Neuron (in vitro differentiated cells): ENCODE measurements around the gene JPH4.
"Not testable (repeated sequence)": the region's sequence is repeated elsewhere in the genome, so short reads cannot be mapped to it uniquely, and the experiment has no call there.

Source experiments
- H2AFZ ChIP-seq: one replicate; pipeline ENCODE4 v1.6.1; 2013; ENCODE audit warnings: low read depth, mild to moderate bottlenecking, inconsistent platforms, low read length, moderate library complexity
- H3K27me3 ChIP-seq: one replicate; pipeline ENCODE4 v1.6.1; 2013; ENCODE audit warnings: low read length; ENCODE audit not compliant: insufficient read depth
- H3K36me3 ChIP-seq: one replicate; pipeline ENCODE4 v1.6.1; 2013; ENCODE audit warnings: low read length; ENCODE audit not compliant: insufficient read depth
- H3K4me1 ChIP-seq: one replicate; pipeline ENCODE4 v1.6.1; 2013; ENCODE audit warnings: low read length; ENCODE audit not compliant: insufficient read depth
- H3K4me3 ChIP-seq: 2 replicates; pipeline ENCODE4 v1.5.1; 2013; ENCODE audit warnings: mild to moderate bottlenecking, low read length, moderate library complexity
- H3K9me3 ChIP-seq: one replicate; pipeline ENCODE4 v1.6.1; 2013; ENCODE audit warnings: low read length

JPH4 gene

GRCh38 chr14:23603103-23603502, 24.5 kb upstream of the JPH4 start:
- H3K9me3 ChIP-seq = no peaks in the 10 kb centered on the region
- peaks cover 9% of the 10 kb centered on the region for H3K27me3 ChIP-seq
- H3K4me1 ChIP-seq = no peaks in the 10 kb centered on the region
- H3K36me3 ChIP-seq = no peaks in the 10 kb centered on the region
- H3K4me3 ChIP-seq = no peak overlapping the region
- no peak overlapping the region for H2AFZ ChIP-seq

- Histone ChIP-seq H3K4me1 (no peaks in the 10 kb centered on the region), H3K4me3 (no peak overlapping the region), H3K36me3 (no peaks in the 10 kb centered on the region), H2AFZ (no peak overlapping the region), H3K27me3 (peaks cover 9% of the 10 kb centered on the region), H3K9me3 (no peaks in the 10 kb centered on the region)
These were observed 23.8 kb upstream of the JPH4 start for GRCh38 chr14:23602181-23603095.

- Histone ChIP-seq H3K9me3 (no peaks in the 10 kb centered on the region), H2AFZ (no peak overlapping the region), H3K27me3 (peaks cover 9% of the 10 kb centered on the region), H3K4me1 (no peaks in the 10 kb centered on the region), H3K4me3 (no peak overlapping the region), H3K36me3 (no peaks in the 10 kb centered on the region)
These were observed 23.2 kb upstream of the JPH4 start for GRCh38 chr14:23601845-23602180.

- Histone ChIP-seq H3K9me3 (no peaks in the 10 kb centered on the region), H3K4me1 (no peaks in the 10 kb centered on the region), H3K27me3 (peaks cover 8% of the 10 kb centered on the region), H2AFZ (no peak overlapping the region), H3K36me3 (no peaks in the 10 kb centered on the region), H3K4me3 (no peak overlapping the region)
These were observed 22.8 kb upstream of the JPH4 start for GRCh38 chr14:23601424-23601823.

- Histone ChIP-seq H3K27me3 (peaks cover 2% of the 10 kb centered on the region), H3K4me1 (no peaks in the 10 kb centered on the region), H3K9me3 (no peaks in the 10 kb centered on the region), H2AFZ (no peak overlapping the region), H3K4me3 (no peak overlapping the region), H3K36me3 (no peaks in the 10 kb centered on the region)
These were observed 22.2 kb upstream of the JPH4 start for GRCh38 chr14:23600806-23601205.

GRCh38 chr14:23600322-23600707, 21.7 kb upstream of the JPH4 start:
- Histone ChIP-seq H3K27me3 (no peaks in the 10 kb centered on the region), H3K4me3 (no peak overlapping the region), H3K36me3 (no peaks in the 10 kb centered on the region), H2AFZ (no peak overlapping the region), H3K4me1 (no peaks in the 10 kb centered on the region), H3K9me3 (no peaks in the 10 kb centered on the region)

- H3K9me3 ChIP-seq, H3K4me1 ChIP-seq, H2AFZ ChIP-seq, H3K27me3 ChIP-seq, H3K4me3 ChIP-seq, H3K36me3 ChIP-seq: not testable (repeated sequence)
These were observed 15.6 kb upstream of the JPH4 start for GRCh38 chr14:23594191-23594590.

- H2AFZ ChIP-seq = no peak overlapping the region
- no peaks in the 10 kb centered on the region for H3K36me3 ChIP-seq
- no peaks in the 10 kb centered on the region for H3K9me3 ChIP-seq
- H3K4me1 ChIP-seq = peaks cover 7% of the 10 kb centered on the region
- H3K4me3 ChIP-seq = no peak overlapping the region
- no peaks in the 10 kb centered on the region for H3K27me3 ChIP-seq
These were observed 11.6 kb upstream of the JPH4 start for GRCh38 chr14:23590198-23590597.

- Histone ChIP-seq H2AFZ (peak overlapping the region; percentile 63), H3K4me1 (peaks cover 7% of the 10 kb centered on the region), H3K27me3 (no peaks in the 10 kb centered on the region), H3K4me3 (no peak overlapping the region), H3K9me3 (no peaks in the 10 kb centered on the region), H3K36me3 (no peaks in the 10 kb centered on the region)
These were observed 11.0 kb upstream of the JPH4 start for GRCh38 chr14:23589606-23590005.

- Histone ChIP-seq H3K27me3 (no peaks in the 10 kb centered on the region), H3K9me3 (no peaks in the 10 kb centered on the region), H2AFZ (peak overlapping the region; percentile 63), H3K4me1 (peaks cover 7% of the 10 kb centered on the region), H3K36me3 (no peaks in the 10 kb centered on the region), H3K4me3 (no peak overlapping the region)
These were observed 10.5 kb upstream of the JPH4 start for GRCh38 chr14:23588884-23589598.

- not testable (repeated sequence) for H3K4me3 ChIP-seq, H2AFZ ChIP-seq, H3K4me1 ChIP-seq, H3K36me3 ChIP-seq, H3K27me3 ChIP-seq, H3K9me3 ChIP-seq
These were observed 6.1 kb upstream of the JPH4 start for GRCh38 chr14:23584527-23585203.

GRCh38 chr14:23583761-23584526, 5.4 kb upstream of the JPH4 start:
- H3K4me1 ChIP-seq, H2AFZ ChIP-seq, H3K27me3 ChIP-seq: not testable (repeated sequence)

More at GRCh38 chr14:23583761-23584526, 5.4 kb upstream of the JPH4 start:
- not testable (repeated sequence) for H3K4me3 ChIP-seq, H3K9me3 ChIP-seq, H3K36me3 ChIP-seq
